HepG2 (cell line): ENCODE results near the gene POU2AF3. TPM values are rescaled to one million over a fixed set of nuclear protein-coding genes. Genes with fewer than 3 reads are reported as not detected.

ENCODE experiments used
- ATF4 ChIP-seq, 2 experiments: fragments of 450-650 bp in 1 of 2; sonication (generic) in 1 of 2; formaldehyde crosslinking; IDR thresholded peaks; 2 replicates each; pipeline versions ENCODE4 v1.5.0 to v1.8.0; 2020 to 2022; ENCODE audit warnings: mild to moderate bottlenecking in 1 of 2, missing genetic modification reagents in 1 of 2
- BRCA1 ChIP-seq: sonication (generic); formaldehyde crosslinking; IDR thresholded peaks from 2 replicates; pipeline ENCODE4 v1.4.0; 2020; ENCODE audit warnings: missing genetic modification reagents
- CENPT ChIP-seq: sonication (generic); formaldehyde crosslinking; IDR thresholded peaks from 2 replicates; pipeline ENCODE4 v1.8.0; 2022; ENCODE audit warnings: low read depth, mild to moderate bottlenecking, moderate library complexity, missing genetic modification reagents
- DMTF1 ChIP-seq: sonication (generic); formaldehyde crosslinking; IDR thresholded peaks from 2 replicates; pipeline ENCODE4 v1.4.0; 2020; ENCODE audit warnings: mild to moderate bottlenecking, missing genetic modification reagents
- GATAD2A ChIP-seq: IDR thresholded peaks from 2 replicates; pipeline ENCODE4 v1.6.1; 2016
- IKZF4 ChIP-seq: sonication (generic); formaldehyde crosslinking; IDR thresholded peaks from 2 replicates; pipeline ENCODE4 v1.5.1; 2020; ENCODE audit warnings: borderline replicate concordance, mild to moderate bottlenecking, low read depth, missing genetic modification reagents; ENCODE audit errors: not compliant biosample characterization
- IRF9 ChIP-seq: sonication (generic); formaldehyde crosslinking; IDR thresholded peaks from 2 replicates; pipeline ENCODE4 v1.8.0; 2022; ENCODE audit warnings: missing genetic modification reagents, mild to moderate bottlenecking, borderline replicate concordance
- JARID2 ChIP-seq: sonication (generic); formaldehyde crosslinking; IDR thresholded peaks from 2 replicates; pipeline ENCODE4 v1.8.1; 2023; ENCODE audit warnings: missing genetic modification reagents, inconsistent platforms; ENCODE audit not compliant: insufficient replicate concordance
- POLR2AphosphoS5 ChIP-seq: IDR thresholded peaks from 2 replicates; pipeline ENCODE4 v1.6.1; 2012; ENCODE audit warnings: low read depth, low read length
- RFX1 ChIP-seq: fragments of 450-650 bp; IDR thresholded peaks from 2 replicates; pipeline ENCODE4 v1.6.1; 2017
- SMYD3 ChIP-seq: sonication (generic); formaldehyde crosslinking; IDR thresholded peaks from 2 replicates; pipeline ENCODE4 v1.8.1; 2023; ENCODE audit warnings: mild to moderate bottlenecking, missing genetic modification reagents
- TFDP2 ChIP-seq: sonication (generic); formaldehyde crosslinking; IDR thresholded peaks from 2 replicates; pipeline ENCODE4 v1.4.0; 2020; ENCODE audit warnings: missing genetic modification reagents
- TOPORS ChIP-seq: sonication (generic); formaldehyde crosslinking; IDR thresholded peaks from 2 replicates; pipeline ENCODE4 v1.8.0; 2023; ENCODE audit warnings: mild to moderate bottlenecking, missing genetic modification reagents
- TSC22D2 ChIP-seq: sonication (generic); formaldehyde crosslinking; IDR thresholded peaks from 2 replicates; pipeline ENCODE4 v1.5.1; 2020; ENCODE audit warnings: missing genetic modification reagents, mild to moderate bottlenecking, borderline replicate concordance
- ZBTB4 ChIP-seq: sonication (generic); formaldehyde crosslinking; IDR thresholded peaks from 2 replicates; pipeline ENCODE4 v1.4.0; 2020; ENCODE audit warnings: missing genetic modification reagents, mild to moderate bottlenecking, borderline replicate concordance
- ZBTB43 ChIP-seq: sonication (generic); formaldehyde crosslinking; conservative IDR thresholded peaks from 2 replicates; pipeline ENCODE4 v1.4.0; 2020; ENCODE audit warnings: missing genetic modification reagents
- ZNF3 ChIP-seq: IDR thresholded peaks from 2 replicates; pipeline ENCODE4 v1.7.0; 2017; ENCODE audit warnings: inconsistent platforms
- ZNF329 ChIP-seq: sonication (generic); formaldehyde crosslinking; IDR thresholded peaks from 2 replicates; pipeline ENCODE4 v1.9.0; 2021; ENCODE audit warnings: low read depth, mild to moderate bottlenecking, missing genetic modification reagents
- ZNF441 ChIP-seq: sonication (generic); formaldehyde crosslinking; IDR thresholded peaks from 2 replicates; pipeline ENCODE4 v1.7.0; 2021; ENCODE audit warnings: missing genetic modification reagents, borderline replicate concordance
- polyA plus RNA-seq, 8 experiments: library from polyadenylated mRNA; depleted of rRNA in 3 of 8; stranded (reverse) in 7 of 8; unstranded in 1 of 8; fragments of >200 nt; fragmentation: Illumina TruSeq in 4 of 8; extraction: Trizol in 4 of 8; gene quantifications; 2 replicates each; pipeline versions ENCODE4 v1.2.1 to v1.2.3, GENCODE V29; 2011 to 2016; ENCODE audit warnings: low read depth in 4 of 8, missing spikeins in 1 of 8, mixed read lengths in 1 of 8; ENCODE audit not compliant: insufficient read depth in 1 of 8
- total RNA-seq, 5 experiments: library from RNA; depleted of rRNA; stranded (reverse); fragments of >200 nt; fragmentation: Illumina TruSeq; extraction: Trizol; gene quantifications; 2 replicates each; pipeline ENCODE4 v1.2.3, GENCODE V29; 2016; ENCODE audit warnings: low read depth in 1 of 5

The POU2AF3 gene
- total and polyA plus RNA-seq, 2 of the 13 experiments (the other 11 are each of a cell fraction or from before 2014, with no cell fraction given) = 7.8 to 71.2 TPM

GRCh38 chr11:111298413-111299100 lies at the start of gene POU2AF3 (continued):
- no peak for TF ChIP-seq DMTF1 (CRISPR knock-in tag)
- no peak for TF ChIP-seq ZBTB43 (CRISPR knock-in tag)
- no peak for TF ChIP-seq ZNF329 (CRISPR knock-in tag)
- peak; percentile 20 for TF ChIP-seq IKZF4 (CRISPR knock-in tag)
- TF ChIP-seq BRCA1 (CRISPR knock-in tag) = no peak
- no peak for TF ChIP-seq TOPORS (CRISPR knock-in tag)
- no peak for TF ChIP-seq TFDP2 (CRISPR knock-in tag)
- no peak for TF ChIP-seq ZNF441 (CRISPR knock-in tag)
- TF ChIP-seq TSC22D2 = no peak
- TF ChIP-seq IRF9 (CRISPR knock-in tag) = no peak
- no peak for TF ChIP-seq ATF4 (CRISPR knock-in tag; IDR thresholded peaks at IDR 0.05)
- TF ChIP-seq JARID2 (CRISPR knock-in tag) = no peak
- 0 out of 2 replicates have a peak, but pooled peaks have one; percentile 6 for TF ChIP-seq GATAD2A (CRISPR knock-in tag)
- TF ChIP-seq RFX1 = no peak
- no peak for TF ChIP-seq SMYD3 (CRISPR knock-in tag)
- no peak for TF ChIP-seq CENPT
- 0 out of 2 replicates have a peak, but pooled peaks have one; percentile 17 for TF ChIP-seq ZBTB4 (CRISPR knock-in tag)
- TF ChIP-seq ZNF3 = peak; percentile 71; the same call in 1 of the 2 replicates
- TF ChIP-seq POLR2AphosphoS5 = 0 out of 2 replicates have a peak, but pooled peaks have one; percentile 2
